Fibroblast of lung (primary cell): ENCODE measurements around the gene GABRP.

Experiments used
- CTCF ChIP-seq, 2 donors: IDR thresholded peaks in 1 of 2; conservative IDR thresholded peaks in 1 of 2; 1 replicate in 1 of 2; 2 replicates in 1 of 2; pipeline ENCODE4 v1.5.1; 2011 to 2012; ENCODE audit warnings: low read length in 2 of 2, control low read depth in 1 of 2, inconsistent platforms in 1 of 2, low read depth in 1 of 2, mild to moderate bottlenecking in 1 of 2
- EZH2 ChIP-seq: IDR thresholded peaks from 2 replicates; pipeline ENCODE4 v1.5.1; 2012; ENCODE audit warnings: low read length, control low read depth, mild to moderate bottlenecking; ENCODE audit errors: missing control alignments

- TF ChIP-seq CTCF (conservative IDR thresholded peaks at IDR 0.05 in 1 of 2, IDR thresholded peaks at IDR 0.05 in 1 of 2; ENCODE audit: low read depth in 1 of 2, low read length in 2 of 2): no peak
- TF ChIP-seq EZH2: no peak
Measured at GRCh38 chr5:170757669-170758068, 25.9 kb upstream of the GABRP start.
